ENCODE results near the gene TSEN2. TPM values are rescaled to one million over a fixed set of nuclear protein-coding genes. Genes with fewer than 3 reads are reported as not detected.

The TSEN2 gene
- total RNA-seq, 1 donor from 2014 or later: 16.0 TPM

DNA sequence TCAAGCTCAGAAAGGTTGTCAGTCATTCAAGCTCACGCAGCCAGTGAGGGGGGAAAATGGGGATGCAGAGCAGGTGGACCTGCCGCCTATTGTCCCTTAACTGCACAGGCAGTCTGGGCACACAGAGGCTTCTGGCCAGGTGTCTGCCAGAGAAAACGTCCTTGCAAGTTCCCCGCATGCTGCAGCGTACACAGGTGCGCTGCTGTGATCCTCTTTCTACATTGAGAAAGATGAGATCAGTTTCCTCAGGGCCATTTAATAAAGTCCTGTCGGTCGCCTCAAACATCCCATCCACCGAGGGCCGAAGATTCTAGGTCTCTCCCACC, 445 bp upstream of the TSEN2 start:
- ATAC-seq (no peak), DNase-seq (no peak)
- peak overlapping the region; percentile 85 for H3K4me3 ChIP-seq
- no peaks in the 10 kb centered on the region for H3K36me3 ChIP-seq
- no peaks in the 10 kb centered on the region for H3K9me3 ChIP-seq
- H3K27me3 ChIP-seq: no peaks in the 10 kb centered on the region
- TF ChIP-seq, protein P1, sequence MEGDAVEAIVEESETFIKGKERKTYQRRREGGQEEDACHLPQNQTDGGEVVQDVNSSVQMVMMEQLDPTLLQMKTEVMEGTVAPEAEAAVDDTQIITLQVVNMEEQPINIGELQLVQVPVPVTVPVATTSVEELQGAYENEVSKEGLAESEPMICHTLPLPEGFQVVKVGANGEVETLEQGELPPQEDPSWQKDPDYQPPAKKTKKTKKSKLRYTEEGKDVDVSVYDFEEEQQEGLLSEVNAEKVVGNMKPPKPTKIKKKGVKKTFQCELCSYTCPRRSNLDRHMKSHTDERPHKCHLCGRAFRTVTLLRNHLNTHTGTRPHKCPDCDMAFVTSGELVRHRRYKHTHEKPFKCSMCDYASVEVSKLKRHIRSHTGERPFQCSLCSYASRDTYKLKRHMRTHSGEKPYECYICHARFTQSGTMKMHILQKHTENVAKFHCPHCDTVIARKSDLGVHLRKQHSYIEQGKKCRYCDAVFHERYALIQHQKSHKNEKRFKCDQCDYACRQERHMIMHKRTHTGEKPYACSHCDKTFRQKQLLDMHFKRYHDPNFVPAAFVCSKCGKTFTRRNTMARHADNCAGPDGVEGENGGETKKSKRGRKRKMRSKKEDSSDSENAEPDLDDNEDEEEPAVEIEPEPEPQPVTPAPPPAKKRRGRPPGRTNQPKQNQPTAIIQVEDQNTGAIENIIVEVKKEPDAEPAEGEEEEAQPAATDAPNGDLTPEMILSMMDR (IDR thresholded peaks at IDR 0.05): no peak
- peaks cover 20% of the 10 kb centered on the region for H3K4me1 ChIP-seq
- H3K27ac ChIP-seq: peak overlapping the region; percentile 65
- intact Hi-C loops (cut with DNase I): loop anchor here (5.0 kb wide), 1 partner anchor 347 kb away; no protein-coding TSS in a partner anchor

DNA sequence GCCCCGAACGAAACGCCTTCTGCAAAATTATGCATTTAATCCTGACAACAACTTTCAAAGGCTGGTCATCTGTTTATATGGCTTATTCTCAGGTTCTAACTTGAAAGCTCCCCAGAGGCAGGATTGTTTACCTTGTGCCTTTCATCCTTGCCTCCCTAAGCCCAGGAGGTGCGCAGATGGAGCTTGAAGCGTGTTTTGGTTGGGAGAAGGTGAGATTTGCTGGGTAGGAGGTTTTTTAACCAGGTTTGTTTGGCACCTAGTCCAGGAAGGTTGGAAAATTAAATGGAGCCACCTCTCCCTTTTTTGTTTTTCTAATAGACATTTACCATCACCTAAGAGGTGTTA, 675 bp downstream of the TSEN2 start:
- DNase-seq (no peak), ATAC-seq (no peak)
- no peaks in the 10 kb centered on the region for H3K9me3 ChIP-seq
- intact Hi-C loops (cut with DNase I): loop anchor here (5.0 kb wide), 1 partner anchor 348 kb away; no protein-coding TSS in a partner anchor
- peaks cover 15% of the 10 kb centered on the region for H3K4me1 ChIP-seq
- peak overlapping the region; percentile 85 for H3K4me3 ChIP-seq
- TF ChIP-seq, protein P1 (IDR thresholded peaks at IDR 0.05): no peak
- H3K27ac ChIP-seq: peak overlapping the region; percentile 84
- H3K27me3 ChIP-seq: no peaks in the 10 kb centered on the region
- H3K36me3 ChIP-seq: no peaks in the 10 kb centered on the region

DNA sequence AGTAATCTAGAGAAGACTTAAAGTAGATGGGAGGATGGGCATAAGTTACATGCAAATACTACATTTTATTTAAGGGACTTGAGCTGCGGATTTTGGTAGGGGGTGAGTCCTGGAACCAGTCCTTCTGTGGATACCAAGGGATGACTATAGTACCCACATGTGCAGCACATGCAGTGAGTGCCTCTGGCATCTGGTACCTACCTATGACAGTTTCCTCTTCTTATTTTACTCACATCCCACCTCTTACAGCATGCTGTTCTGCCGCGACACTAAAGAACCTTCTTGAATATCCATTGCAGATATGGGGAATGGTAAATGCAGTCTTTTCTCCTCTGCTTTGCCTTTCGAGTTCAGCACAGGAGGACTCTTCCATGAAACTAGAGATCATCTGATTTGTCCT, 1.7 kb downstream of the TSEN2 start:
- no peak for DNase-seq
- no peaks in the 10 kb centered on the region for H3K27me3 ChIP-seq
- intact Hi-C loops (cut with DNase I): no loop called here
- no peaks in the 10 kb centered on the region for H3K9me3 ChIP-seq
- H3K27ac ChIP-seq: no peak overlapping the region
- H3K4me3 ChIP-seq: no peak overlapping the region
- no peak for ATAC-seq
- peaks cover 15% of the 10 kb centered on the region for H3K4me1 ChIP-seq
- peaks cover 5% of the 10 kb centered on the region for H3K36me3 ChIP-seq
- TF ChIP-seq, protein P1 (IDR thresholded peaks at IDR 0.05): no peak

DNA sequence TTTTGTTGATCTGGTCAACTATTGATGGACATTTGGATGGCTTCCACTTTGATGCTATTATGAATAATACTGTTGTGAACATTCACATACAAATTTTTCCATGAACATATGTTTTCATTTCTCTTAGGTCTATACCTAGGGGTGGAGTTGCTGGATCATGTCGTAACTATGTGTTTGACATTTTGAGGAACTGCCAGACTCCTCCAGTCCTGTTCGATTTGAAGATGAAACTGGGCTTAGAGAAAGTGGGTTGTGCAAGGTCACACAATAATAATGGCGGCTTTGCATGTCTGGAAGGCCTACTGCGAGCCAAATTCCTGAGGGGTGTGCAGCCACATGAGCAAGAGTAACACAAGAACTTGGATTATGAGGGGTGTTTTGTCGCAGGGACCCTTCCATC, 2.6 kb downstream of the TSEN2 start:
- TF ChIP-seq, protein P1 (IDR thresholded peaks at IDR 0.05): no peak
- Histone ChIP-seq H3K27ac (no peak overlapping the region), H3K4me1 (peaks cover 15% of the 10 kb centered on the region), H3K36me3 (peaks cover 9% of the 10 kb centered on the region), H3K4me3 (no peak overlapping the region), H3K27me3 (no peaks in the 10 kb centered on the region), H3K9me3 (no peaks in the 10 kb centered on the region)
- intact Hi-C loops (cut with DNase I): no loop called here
- DNase-seq (no peak), ATAC-seq (no peak)

DNA sequence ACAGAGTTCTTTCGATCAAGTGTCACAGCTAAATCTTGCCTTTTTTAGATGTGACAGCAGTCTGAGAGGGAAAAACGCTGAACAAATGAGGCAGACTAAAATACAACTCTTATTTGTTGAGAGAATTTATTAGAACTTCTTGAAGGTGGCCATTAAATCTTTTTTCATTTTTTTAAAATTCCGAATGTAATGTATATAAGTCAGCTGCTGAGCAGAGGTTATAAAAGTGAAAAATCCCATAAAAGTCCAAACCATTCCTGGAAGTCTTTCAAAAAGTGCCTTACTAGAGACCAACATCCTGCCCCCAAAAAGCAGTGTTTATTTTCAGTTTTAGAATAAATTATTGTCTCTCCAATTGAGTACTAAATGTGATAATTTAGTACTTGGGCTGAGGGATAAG, 3.1 kb downstream of the TSEN2 start:
- Histone ChIP-seq H3K9me3 (no peaks in the 10 kb centered on the region), H3K36me3 (peaks cover 13% of the 10 kb centered on the region), H3K27me3 (no peaks in the 10 kb centered on the region), H3K27ac (no peak overlapping the region), H3K4me3 (no peak overlapping the region), H3K4me1 (peaks cover 15% of the 10 kb centered on the region)
- TF ChIP-seq, protein P1 (IDR thresholded peaks at IDR 0.05): no peak
- intact Hi-C loops (cut with DNase I): no loop called here
- ATAC-seq: no peak
- no peak for DNase-seq

DNA sequence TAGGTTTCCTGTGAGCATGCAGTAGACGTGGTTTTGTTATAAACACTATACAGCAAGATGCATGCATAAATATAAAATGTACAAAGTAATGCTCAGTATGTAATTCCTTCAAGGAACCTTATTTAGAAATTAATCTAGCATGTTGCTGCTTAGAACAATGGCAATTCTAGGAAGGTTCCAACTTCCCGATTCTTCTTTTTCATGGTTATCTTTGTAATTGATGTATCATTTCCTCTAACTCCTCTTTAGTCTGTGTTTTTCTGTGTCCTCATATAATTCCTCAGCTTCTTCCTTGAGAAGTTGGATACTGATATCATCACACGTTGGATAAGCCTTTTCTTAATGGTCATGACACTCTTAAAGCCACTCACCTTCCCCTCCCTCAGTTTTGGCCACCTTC, 3.5 kb downstream of the TSEN2 start:
- DNase-seq (no peak), ATAC-seq (no peak)
- Histone ChIP-seq H3K9me3 (no peaks in the 10 kb centered on the region), H3K4me3 (no peak overlapping the region), H3K27ac (no peak overlapping the region), H3K27me3 (no peaks in the 10 kb centered on the region), H3K4me1 (peaks cover 15% of the 10 kb centered on the region), H3K36me3 (peaks cover 17% of the 10 kb centered on the region)
- TF ChIP-seq, protein P1 (IDR thresholded peaks at IDR 0.05): no peak
- intact Hi-C loops (cut with DNase I): no loop called here

Measured in upper lobe of right lung (tissue), 1 donor.